Amygdala (tissue), 56 donors: ENCODE measurements around the gene SLC12A4.
"Not testable (repeated sequence)": the region's sequence is repeated elsewhere in the genome, so short reads cannot be mapped to it uniquely, and the experiment has no call there.

Experiments used
- DNase-seq, 56 donors: peaks; one replicate each; lab custom pipeline; 2025; lab: John Stamatoyannopoulos, UW

Gene SLC12A4

GRCh38 chr16:67989322-67990017 is 21.0 kb upstream of the SLC12A4 start:
- no peak for DNase-seq

GRCh38 chr16:67988675-67989074 is 20.2 kb upstream of the SLC12A4 start:
- DNase-seq = no peak

GRCh38 chr16:67987460-67988160 is 19.2 kb upstream of the SLC12A4 start:
- DNase-seq = peak in 24 of 56 donors; percentile 11 to 60 (median 26)

- DNase-seq = no peak
Measured at GRCh38 chr16:67986949-67987348, 18.5 kb upstream of the SLC12A4 start.

- no peak for DNase-seq
Measured at GRCh38 chr16:67982011-67982696, 13.7 kb upstream of the SLC12A4 start.

GRCh38 chr16:67979955-67980678 is 11.7 kb upstream of the SLC12A4 start, which contains the start of gene DPEP3:
TSS of gene DPEP3 (minus strand) at chr16:67980499. CDS start at chr16:67980380, 119 bp downstream.
- DNase-seq = no peak

- DNase-seq = no peak
Measured at GRCh38 chr16:67977469-67978227, 9.2 kb upstream of the SLC12A4 start.

GRCh38 chr16:67977005-67977404 is 8.6 kb upstream of the SLC12A4 start:
- no peak for DNase-seq

GRCh38 chr16:67976205-67976604 is 7.8 kb upstream of the SLC12A4 start:
- no peak for DNase-seq

GRCh38 chr16:67975321-67976105 is 7.1 kb upstream of the SLC12A4 start:
- DNase-seq = no peak

- not testable (repeated sequence) for DNase-seq
Measured at GRCh38 chr16:67972285-67972684, 3.8 kb upstream of the SLC12A4 start.

GRCh38 chr16:67971111-67971510 is 2.7 kb upstream of the SLC12A4 start:
- no peak for DNase-seq

GRCh38 chr16:67969254-67970039 is 1.0 kb upstream of the SLC12A4 start:
- DNase-seq = no peak

- DNase-seq = peak in 2 of 56 donors; percentile 19 to 22
Measured at GRCh38 chr16:67967958-67968399, 458 bp downstream of the SLC12A4 start.

GRCh38 chr16:67967183-67967957 is 1.1 kb downstream of the SLC12A4 start:
- DNase-seq = no peak

GRCh38 chr16:67966549-67967182 is 1.8 kb downstream of the SLC12A4 start:
- DNase-seq = no peak
